Muscle of back (tissue), 13 donors: Measurements from ENCODE around the gene SLC6A15. TPM values are rescaled to one million over a fixed set of nuclear protein-coding genes. Genes with fewer than 3 reads are reported as not detected.

Experiments
- DNase-seq, 3 donors: peaks; one replicate each; pipeline versions ENCODE4 v3.0.0 to v3.0.0-alpha.2; 2013
- long read RNA-seq, 9 donors: transcript quantifications; one replicate each; lab custom pipeline, GENCODE V29; 2026
- polyA plus RNA-seq, 10 donors: library from polyadenylated mRNA; unstranded; fragments of 120-200 nt; gene quantifications; one replicate each; pipeline ENCODE4 v1.2.1, GENCODE V29; 2013; ENCODE audit not compliant: insufficient read length in 10 of 10

The SLC6A15 gene
- 1 to 10 TPM in 7 of 10 donors, under 1 TPM in 3; 0.57 to 3.4 (median 1.6) TPM for polyA plus RNA-seq
- long read RNA-seq, donor 1, result 0 reads
- long read RNA-seq, donor 2, result 0 reads
- long read RNA-seq, donor 3, result 0 reads
- long read RNA-seq, donor 4, result 0 reads
- long read RNA-seq, donor 5, full-length matches to known transcripts, result 1 of 1 reads
- long read RNA-seq, donor 5, partial matches to known transcripts, result 0 of 1 reads
- long read RNA-seq, donor 5, other reads (novel, unspliced or antisense), result 0 of 1 reads
- long read RNA-seq, donor 6, result 0 reads
- long read RNA-seq, donor 7, result 0 reads
- long read RNA-seq, donor 8, result 0 reads
- long read RNA-seq, donor 9, result 0 reads

DNA sequence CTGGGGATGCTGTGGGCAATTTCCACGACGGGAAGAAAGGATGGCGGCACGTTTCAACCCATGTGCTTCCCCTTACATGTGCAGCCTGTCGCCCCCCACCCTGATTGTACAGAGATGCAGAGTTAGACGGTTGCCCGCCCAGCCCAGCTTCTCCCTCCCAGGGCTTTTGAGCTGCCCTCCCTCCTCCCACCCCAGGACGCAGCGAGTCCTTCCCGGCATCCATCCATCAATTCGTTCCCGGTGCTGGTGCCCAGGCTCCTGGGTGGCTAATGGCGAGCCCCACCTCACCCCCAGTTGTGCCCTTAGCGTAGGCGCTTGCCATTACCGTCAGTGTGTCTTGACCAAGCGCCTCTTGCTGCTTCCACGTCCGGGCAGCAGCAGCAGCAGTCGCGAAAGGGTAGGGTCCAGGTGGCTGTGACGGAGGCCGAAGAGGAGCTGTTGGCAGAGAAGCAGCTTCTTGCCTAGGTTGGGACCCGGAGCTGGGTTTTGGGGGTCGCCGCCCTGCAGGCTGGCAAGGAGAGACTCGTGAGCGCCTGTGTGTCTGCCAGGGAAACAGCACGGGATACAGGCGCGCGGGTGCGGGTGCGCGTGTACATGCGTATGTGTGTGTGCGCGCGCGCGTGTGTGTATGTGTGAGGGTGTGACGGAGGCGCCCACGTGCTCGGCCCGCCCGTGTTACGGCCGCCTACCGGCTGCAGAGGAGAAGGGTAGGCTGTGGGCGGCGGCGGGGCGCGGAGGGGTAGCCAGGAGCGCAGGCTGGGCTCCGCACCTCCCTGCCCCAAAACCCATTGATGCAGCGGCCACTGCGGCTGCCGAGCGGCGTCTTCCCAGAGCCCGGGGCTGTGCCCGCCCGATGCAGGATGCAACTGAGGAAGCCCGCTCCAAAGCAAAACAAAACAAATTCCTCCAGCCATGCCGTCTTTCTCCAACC is at the start of gene SLC6A15:
SLC6A15 (minus strand) TSS at position 602 of the 931 bp plus-strand sequence. CDS start 20,679 bp downstream, outside the sequence.
- DNase-seq, result peak; percentile 48 to 75 (median 71)

DNA sequence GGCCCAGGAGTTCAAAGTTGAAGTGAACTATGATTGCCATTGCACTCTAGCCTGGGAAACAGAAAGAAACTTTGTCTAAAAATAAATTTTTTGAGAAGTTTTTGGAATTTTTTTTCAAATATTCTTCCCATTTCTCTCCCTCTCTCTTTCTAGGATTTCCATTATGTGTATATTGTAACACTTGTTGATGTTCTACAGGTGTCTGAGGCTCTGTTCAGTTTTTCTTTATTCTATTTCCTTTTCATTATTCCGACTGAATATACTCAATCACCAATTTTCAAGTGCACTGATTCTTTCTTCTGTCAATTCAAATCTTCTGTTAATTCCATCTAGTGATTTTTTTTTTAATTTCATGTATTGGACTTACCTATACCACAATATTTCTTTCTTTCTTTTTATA is 48.3 kb upstream of the SLC6A15 start:
- no peak for DNase-seq

DNA sequence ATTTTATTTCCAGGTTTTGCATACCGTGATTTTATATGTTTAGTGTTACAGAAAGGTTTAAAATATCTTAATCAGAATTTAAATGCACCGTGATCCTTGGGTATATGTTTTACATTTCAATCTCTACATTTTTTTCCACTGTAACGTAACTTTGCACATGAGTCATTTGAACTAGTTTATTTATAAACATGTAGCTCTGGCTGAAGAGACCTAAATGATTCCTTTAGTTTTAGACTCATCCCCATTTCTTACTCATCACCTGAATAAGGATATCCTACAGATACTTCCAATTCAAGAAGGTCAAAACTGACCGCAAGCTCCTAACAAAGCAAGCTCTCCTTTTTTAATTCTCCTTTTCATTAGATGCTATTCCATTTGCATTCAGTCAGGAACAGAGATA is 42.7 kb upstream of the SLC6A15 start:
- DNase-seq, result no peak

DNA sequence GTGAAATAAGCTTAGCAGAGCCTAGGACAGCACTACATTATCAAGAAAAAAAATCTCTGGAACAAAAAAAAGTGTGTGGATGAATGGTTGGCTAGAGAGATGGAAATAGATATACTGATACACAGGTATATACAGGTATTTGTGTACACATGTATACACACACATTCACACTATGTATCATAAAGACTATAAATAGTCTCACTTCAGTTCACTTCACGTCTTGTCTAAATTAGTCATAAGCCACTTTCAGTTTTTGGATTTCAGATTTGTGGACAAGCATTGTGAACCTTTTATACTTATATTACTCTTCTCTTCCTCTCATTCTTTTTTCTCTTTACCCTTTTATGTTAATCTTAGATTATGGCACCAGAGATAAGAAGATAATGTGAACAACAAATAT is 41.8 kb upstream of the SLC6A15 start:
- no peak for DNase-seq

DNA sequence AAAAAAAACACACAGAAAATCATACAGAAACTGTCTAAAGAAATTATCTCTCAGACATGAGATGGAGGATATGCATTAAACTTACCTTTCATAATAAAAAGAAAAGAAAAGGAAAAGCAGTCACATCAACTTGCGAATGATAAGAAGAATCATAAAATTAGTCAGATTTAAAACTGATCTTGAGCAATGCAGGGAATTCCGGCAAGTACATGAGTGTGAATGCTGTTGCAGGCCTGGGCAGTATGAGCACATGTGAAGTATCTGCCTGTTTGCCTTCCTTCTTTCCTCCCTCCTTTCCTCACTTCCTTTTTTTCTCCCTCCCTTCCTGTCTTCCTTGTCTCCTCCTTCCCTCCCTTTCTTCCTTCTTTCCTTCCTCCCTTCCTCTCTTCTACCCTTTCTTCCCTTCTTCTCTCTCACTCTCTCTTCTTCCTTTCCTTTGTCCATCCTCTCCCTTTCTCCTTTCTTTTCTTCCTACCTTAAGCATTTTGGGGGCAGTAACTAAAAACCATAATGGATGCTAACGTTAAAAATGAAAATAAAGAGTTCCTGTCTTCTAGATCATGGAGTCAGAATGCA is 38.5 kb upstream of the SLC6A15 start:
- no peak for DNase-seq

DNA sequence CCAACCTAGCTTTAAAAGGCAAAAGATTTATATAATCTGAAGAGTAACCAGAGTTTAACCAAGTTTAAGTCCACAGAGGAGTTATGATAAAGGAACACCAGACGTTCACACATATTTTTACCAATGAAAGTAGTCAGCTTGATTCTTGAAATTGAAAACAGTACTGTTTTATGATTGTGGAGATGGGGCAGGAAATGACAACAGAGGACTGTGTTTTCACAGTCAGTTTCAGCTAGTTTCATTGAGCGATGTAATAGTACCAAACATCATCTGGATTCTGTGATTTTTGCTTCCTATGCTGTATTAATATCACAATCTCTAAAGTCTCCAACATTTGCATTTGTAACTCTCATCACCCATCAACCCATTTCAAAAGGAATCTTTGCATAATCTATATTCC is 34.2 kb upstream of the SLC6A15 start:
- no peak for DNase-seq

DNA sequence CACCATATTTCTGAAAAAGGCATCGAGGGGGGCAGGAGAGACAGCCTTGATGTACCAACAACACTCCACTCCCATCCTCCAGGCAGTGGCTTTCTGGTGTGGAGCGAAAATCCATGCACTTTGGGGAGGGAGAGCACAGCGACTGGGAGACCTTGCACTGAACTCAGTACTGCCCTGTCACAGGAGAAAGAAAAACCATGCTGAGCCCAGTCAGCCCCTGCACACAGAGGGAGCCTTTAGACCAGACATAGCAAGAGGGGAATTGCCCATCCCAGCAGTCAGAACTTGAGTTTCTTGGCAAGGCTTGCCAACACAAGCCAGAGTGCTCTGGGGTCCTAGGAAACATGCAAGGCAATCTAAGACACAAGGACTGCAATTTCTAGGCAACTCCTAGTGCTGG is 24.8 kb upstream of the SLC6A15 start:
- no peak for DNase-seq

GRCh38 chr12:84929501-84929900 is 16.9 kb upstream of the SLC6A15 start:
- DNase-seq, result no peak

GRCh38 chr12:84924981-84925380 is 12.4 kb upstream of the SLC6A15 start:
- no peak for DNase-seq

DNA sequence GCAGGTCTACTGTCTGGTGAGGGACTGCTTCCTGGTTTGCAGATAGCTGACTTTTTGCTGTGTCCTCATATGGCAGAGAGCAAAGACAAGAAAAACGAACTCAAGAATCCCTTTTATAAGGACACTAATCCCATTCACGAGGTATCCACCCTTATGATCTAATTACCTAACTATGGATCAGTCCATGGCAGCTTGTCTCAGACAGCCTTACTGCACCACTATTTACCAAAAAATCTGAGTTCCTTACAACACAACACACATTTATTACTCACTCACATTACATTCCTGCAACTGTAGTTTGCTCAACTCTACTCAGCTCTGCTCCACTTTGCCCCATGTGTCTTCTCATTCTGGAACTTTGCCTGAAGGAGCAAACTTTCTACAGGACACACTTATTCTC is 10.1 kb upstream of the SLC6A15 start:
- DNase-seq, result no peak

GRCh38 chr12:84920331-84920730 is 7.7 kb upstream of the SLC6A15 start:
- DNase-seq, result no peak

- no peak for DNase-seq
These were observed 6.7 kb upstream of the SLC6A15 start for GRCh38 chr12:84919271-84919670.

DNA sequence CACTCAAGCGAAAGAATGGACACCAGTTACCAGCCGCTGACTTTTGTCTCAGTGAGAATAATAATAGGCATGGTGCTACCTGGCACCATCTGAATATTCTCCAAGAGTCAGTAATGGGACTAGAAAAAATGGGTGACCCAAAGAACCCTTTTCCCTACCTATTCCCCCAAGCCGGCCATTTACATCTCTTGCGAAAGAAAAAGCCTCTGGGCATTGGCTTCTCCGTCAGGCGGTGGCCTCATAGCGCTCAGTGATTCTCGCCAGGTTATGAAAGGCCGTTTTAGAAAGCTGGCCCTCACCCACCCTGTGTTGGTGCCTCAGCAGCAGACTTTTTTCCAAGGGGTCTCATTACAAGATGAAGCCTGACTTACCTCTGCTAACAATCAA is 523 bp upstream of the SLC6A15 start:
- DNase-seq, result no peak

DNA sequence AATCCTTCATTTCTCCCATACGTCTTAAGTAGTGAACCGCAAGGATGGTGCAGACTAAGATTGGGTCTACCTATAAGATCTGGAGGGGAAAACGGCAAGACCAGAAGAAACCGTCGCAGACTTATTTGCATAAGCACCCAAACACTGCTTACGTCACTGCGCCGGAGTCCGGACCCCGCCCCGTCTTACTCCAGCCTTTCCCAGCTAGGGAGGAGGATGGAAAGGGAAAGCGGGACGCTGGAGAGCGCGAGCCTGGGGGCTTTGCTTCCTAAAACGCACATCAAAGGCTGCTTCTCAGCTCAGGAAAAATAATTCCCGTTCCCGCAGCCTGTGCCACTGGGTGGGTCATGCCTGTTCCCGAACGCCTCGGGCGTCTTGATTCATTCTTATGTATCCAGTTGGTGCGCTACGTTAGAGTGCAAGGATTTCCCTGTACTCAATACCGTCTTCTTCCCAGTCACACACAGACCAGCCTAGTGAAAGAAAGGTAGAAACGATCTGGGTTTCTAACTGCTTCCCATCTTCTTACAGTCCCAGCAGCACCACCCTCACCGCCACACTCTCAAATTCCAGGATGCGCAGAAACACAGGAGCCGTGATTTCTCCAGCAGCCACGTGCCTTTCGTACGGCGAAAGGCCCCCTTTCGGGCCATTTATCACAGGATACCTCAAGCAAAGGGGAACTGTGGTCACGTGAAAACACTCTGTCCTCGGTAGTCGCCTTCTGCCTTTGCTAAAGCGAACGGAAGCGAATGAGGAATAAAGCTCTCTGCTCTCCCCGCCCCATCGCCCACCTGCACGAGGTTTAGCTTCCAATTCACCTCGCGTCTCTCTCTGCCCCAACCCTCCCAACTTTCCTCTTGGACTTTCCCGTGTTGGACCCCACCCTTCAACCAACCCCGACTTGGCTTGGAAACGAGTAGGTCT is 1.1 kb downstream of the SLC6A15 start:
- DNase-seq, result peak; percentile 71 to 86 (median 80)

DNA sequence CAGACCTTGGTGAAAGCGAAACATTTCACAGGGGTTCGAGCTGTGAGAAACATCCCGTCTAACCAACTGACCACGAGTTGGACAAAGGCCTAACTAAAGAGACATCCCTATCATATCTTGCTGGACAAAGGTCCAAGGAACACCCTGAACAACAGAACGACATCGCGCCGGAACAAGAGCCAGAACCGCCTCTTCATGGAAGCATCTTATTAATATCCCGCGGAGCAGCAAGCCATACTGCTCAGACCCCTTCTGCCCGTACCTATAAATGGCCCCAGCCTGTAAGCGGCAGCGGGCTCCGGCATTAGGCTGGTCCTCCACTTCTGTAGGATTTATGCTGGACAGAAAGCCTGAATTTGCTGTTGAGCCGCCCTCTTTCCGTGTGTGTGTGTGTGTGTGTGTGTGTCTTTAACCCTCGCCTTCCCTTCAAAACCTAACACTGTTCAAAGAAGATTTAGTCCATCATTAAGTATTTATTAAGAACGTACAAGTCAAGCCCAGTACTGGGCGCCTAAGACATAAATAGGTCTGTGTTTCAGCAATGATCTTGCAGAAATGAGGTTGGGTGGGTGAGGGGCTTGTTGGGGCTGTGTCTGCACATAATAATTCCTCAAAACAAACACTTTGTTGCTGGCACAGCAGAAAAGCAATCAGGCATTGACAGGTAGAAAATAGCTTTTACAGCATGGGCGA is 1.9 kb downstream of the SLC6A15 start:
- peak in 2 of 3 donors; percentile 16 to 62 for DNase-seq

DNA sequence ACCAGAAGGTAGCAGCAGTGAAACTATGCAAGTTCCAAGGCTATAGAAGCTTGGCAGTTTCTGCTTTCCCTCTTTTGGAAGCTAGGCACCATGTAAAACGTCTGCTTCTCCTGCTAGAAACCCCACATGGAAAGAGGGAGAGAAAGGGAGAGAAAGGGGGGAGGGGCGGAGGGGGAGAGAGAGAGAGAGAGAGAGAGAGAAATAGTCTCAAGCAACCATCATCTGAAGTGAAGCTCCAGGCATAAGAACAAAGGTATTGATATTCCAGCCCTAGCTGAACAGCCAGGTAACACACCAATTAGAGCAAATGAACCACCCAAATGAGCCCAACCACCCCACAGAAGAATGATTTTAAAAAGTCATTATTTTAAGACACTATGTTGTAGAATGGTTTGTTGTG is 8.5 kb downstream of the SLC6A15 start:
- no peak for DNase-seq

GRCh38 chr12:84891106-84891838 is 21.3 kb downstream of the SLC6A15 start:
- DNase-seq, result no peak

- no peak for DNase-seq
These were observed 22.8 kb downstream of the SLC6A15 start for GRCh38 chr12:84889818-84890217.

- no peak for DNase-seq
These were observed 23.7 kb downstream of the SLC6A15 start for GRCh38 chr12:84888861-84889260.

- DNase-seq, result no peak
These were observed 35.3 kb downstream of the SLC6A15 start for GRCh38 chr12:84877340-84877739.
